ENCODE measurements around the gene CAP2.
"Not testable (repeated sequence)": the region's sequence is repeated elsewhere in the genome, so short reads cannot be mapped to it uniquely, and the experiment has no call there.

CAP2 gene

DNA sequence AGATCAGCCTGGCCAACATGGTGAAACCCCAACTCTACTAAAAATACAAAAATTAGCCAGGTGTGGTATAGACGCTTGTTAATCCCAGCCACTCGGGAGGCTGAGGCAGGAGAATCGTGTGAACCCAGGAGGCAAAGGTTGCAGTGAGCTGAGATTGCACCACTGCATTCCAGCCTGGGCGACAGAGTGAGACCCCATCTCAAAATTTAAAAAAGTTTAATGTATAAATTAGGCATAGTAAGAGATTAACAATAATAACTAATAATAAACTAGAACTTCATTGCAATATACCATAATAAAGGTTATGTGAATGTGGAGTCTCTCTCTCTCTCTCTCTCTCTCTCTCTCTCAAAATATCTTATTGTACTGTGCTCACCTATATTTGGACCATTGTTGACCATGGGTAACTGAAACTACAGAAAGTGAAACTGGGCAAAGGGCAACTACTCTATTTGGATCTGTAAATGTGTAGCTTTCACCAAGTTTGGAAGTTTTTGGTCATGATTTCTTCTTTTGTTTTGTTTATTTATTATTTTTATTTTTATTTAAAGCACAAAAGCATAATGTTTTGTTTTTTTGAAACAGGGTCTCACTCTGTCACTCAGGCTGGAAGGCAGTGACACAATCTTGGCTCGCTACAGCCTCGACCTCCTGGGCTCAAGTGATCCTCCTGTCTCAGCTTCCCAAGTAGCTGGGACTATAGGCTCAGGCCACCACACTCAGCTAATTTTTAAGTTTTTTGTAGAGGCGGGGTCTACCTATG lies 12.0 kb downstream of the CAP2 start:
- DNase-seq, result not testable (repeated sequence)

DNA sequence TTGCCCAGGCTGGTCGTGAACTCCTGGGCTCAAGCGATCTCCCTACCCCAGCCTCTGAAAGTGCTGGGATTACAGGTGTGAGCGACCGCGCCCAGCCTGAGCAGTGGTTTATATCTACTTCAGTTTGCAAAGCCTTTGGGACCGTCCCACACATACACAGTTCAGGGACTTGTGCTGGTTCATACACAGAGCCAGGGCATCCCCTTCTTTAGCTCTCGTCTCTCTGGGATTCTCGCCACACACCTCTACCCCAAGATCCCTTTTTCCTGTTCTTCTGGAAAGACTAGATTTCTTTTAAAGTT lies 12.5 kb downstream of the CAP2 start:
- DNase-seq, result no peak

- no peak for DNase-seq
These were observed 14.7 kb downstream of the CAP2 start for GRCh38 chr6:17408081-17408480.

DNA sequence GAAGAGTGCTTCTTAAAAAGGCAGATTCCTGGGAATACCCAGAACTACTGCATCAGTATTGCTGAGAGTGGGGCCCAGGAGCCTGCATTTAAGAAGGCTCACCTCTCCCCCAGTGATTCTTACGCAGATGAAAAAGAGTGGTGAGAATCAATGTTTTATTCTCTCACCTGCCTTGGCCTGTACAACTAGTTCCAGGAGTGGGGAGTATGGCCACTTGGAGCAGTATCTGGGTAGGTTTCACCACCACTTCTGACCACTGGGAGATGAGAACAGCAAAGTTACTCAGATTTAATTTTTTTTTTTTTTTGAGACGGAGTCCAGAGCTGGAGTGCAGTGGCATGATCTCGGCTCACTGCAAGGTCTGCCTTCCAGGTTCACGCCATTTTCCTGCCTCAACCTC lies 16.9 kb downstream of the CAP2 start:
- no peak for DNase-seq

GRCh38 chr6:17413313-17413750 lies 19.9 kb downstream of the CAP2 start:
- DNase-seq, result no peak

GRCh38 chr6:17414395-17414794 lies 21.0 kb downstream of the CAP2 start:
- DNase-seq, result not testable (repeated sequence)

- no peak for DNase-seq
These were observed 21.9 kb downstream of the CAP2 start for GRCh38 chr6:17415321-17415720.

GRCh38 chr6:17416806-17417205 lies 23.4 kb downstream of the CAP2 start:
- no peak for DNase-seq

DNA sequence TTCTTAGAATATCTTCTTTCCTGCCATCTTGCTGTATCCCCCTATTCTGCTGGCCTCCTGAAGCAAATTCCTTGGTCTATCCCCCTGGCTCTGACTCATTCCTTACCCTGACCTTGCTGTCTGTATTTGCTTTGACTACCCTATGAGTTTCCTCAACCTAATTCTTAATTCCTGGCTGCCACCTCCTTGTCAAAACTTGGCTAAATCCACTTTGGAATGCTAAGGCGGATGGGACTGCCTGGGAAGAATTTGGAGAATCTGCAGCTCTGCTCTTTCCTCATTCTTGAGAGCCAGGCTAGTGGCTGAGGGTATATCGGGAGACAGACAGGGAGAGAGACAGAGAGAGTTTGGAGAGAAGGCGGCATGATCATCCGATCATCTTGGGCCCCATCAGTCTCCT lies 24.4 kb downstream of the CAP2 start:
- DNase-seq, result no peak

DNA sequence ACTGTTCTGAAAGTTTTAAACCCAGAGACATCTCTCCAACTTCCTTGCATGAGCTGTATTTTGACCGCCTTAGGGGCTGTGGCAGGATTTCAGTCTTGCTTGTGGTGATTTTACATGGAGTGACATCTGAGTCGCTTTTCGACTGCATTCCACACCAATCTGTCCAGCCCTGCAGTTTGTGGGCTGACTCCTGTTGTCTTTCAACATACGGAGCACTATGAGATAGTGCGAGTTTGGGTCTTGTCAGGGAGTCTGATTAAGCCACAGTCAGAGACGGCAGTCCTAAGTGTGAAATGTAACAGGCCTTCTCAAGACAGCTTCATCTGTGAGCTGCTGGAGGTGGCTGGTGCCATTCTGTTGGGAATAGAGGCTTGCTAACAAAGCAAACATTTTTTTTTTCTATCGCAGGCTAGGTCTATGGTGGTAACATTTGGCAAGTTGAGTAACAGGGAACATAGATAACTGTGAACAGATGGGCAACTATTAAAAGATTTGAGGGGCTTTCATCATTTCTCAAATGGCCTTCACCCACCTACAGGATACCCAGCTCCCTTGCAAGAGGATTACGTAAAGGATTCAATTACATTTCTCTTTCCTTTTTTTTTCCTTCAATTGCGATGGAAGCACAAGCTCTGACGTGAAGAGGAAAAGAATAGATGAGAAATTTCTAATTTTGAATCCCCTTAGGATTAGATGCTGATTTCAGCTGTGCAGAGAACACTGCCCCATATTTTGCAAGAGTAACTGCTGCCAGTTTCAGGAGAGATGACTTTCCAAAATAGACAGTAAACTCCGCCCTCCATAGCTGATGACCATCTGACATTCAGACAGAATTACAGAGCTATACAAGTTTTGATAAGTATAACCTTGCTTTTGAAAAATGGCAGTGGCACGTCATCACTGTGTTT lies 25.1 kb downstream of the CAP2 start:
- DNase-seq, result no peak

DNA sequence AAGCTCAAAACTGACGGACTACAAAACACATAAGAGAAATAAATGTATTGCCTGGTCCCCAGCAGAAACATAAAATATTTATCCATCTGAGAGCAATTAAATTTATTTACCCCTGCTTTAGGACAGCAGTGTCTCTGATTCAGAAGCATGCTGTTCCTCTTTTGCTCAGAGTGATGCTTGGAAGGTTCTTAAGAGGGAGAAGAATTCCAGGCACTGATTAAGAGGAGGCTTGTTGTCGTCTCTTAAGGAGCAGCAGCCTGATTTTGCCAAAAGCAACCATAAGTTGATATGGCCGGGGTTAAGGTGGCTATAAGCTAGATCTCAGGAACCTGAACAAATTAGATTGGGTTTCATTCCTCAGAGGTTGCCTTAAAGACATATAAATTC lies 25.8 kb downstream of the CAP2 start:
- DNase-seq, result no peak

DNA sequence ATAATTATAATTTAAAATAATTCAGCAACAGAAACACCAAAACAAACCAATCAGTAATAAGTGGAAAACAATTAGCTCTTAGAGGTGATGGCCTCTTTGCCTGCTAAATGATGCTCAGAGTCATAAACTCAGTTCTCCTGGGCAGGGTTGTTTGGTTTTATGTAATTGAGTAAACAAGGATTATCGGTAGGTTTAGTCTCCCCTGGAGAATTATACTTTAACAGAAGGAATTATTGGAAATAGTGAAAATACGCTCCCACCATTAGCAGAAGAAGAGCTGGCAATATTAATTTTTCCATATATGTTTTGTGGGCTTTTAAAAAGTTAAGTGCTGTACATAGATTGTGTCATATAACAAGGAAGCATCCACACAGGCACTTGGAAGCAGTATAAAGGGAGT lies 27.0 kb downstream of the CAP2 start:
- DNase-seq, result no peak

DNA sequence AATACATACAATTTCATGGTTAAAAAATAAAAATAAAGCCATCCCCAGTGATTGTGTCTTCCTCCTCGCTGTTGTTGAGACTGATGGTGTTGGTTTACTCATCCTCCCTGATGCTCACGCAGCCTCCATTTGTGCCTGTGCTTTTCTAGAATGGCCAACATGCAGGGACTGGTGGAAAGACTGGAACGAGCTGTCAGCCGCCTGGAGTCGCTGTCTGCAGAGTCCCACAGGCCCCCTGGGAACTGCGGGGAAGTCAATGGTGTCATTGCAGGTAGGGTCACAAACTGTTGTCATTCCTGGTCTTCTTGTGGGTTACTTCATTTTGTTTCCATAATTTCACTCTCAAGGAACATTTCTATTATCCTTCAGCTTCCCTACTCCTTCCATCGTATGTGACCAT lies 28.0 kb downstream of the CAP2 start:
- no peak for DNase-seq

- no peak for DNase-seq
These were observed 29.6 kb downstream of the CAP2 start for GRCh38 chr6:17423026-17423425.

DNA sequence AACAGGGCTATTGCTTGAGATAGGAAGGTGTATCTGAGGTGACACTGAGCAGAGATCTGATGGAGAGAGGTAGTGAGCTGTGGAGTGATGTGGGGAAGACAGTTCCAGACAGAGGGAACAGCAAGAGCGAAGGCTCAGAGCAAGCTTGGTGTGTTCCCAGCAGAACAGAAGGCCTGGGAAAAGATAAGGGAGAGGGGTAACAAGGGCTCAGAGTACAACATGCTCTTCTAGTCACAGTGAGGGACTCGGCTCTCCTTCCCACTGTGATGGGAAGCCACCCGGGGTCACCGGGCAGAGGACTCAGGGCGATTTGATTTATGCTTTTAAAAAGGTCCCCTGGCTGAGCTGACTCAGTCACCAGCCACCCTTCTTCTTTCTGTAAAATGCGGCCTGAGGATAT lies 33.7 kb downstream of the CAP2 start:
- DNase-seq, result no peak

DNA sequence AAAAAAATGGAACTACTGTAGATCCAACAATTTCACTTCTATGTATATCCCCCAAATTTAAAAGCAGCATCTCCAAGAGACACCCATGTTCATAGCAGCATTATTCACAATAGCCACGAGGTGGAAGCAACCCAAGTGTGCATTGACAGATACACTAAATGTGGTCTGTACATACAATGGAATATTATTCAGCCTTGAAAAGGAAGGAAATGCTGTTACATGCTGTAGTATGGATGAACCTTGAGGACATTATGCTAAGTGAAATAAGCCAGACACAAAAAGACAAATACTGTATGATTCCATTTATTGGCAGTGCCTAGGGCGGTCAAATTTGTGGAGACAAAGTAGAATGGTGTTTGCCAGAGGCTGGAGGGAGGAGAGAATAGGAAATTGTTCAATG lies 34.2 kb downstream of the CAP2 start:
- no peak for DNase-seq

DNA sequence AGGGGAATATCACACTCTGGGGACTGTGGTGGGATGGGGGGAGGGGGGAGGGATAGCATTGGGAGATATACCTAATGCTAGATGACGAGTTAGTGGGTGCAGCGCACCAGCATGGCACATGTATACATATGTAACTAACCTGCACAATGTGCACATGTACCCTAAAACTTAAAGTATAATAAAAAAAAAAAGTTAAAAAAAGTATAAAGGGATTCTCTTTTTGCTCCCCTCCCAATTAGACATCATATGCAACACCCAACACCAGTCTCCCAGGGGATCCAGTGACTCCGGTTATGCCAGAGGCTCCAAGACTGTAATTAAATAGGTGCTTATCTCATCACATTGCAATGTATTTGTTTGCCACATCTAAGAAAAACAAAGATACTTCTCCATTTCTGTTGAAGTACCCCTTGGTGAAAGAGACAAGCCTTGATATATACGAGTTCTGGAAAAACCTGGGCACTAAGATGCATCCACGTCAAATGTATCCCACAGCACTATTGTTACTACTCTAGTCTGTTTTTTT lies 35.3 kb downstream of the CAP2 start:
- not testable (repeated sequence) for DNase-seq

DNA sequence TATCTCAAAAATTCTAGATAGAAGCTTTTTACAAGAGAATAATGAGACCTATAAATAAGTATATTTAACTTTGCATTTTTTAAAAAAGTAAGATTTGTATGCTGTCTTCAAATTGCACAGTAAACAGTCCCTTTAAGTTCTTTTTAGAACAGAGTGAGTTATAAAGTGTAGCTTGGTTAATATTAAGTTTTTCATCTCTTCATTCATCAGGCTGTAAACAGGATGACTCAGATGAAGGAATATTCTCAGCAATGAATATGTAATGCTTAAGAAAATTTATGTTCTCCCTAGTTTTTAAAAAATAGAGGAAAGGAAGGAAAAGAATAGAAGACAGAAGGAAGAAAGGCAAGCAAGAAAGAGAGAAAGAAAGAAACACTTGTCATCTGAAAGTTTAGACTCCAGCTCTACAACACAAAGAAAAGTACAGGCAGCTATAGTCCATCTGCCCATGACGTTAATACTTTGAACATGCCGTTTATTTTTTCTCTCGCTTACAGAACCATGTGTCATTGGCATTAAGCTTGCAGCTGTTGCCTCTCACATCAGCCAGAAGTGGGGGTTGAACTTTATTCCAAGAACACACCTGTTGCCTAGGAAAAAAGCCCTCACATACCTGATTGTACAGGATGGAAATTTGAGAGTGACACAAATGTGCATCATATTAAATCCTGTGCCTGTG lies 36.1 kb downstream of the CAP2 start:
- peak; percentile 8 for DNase-seq

DNA sequence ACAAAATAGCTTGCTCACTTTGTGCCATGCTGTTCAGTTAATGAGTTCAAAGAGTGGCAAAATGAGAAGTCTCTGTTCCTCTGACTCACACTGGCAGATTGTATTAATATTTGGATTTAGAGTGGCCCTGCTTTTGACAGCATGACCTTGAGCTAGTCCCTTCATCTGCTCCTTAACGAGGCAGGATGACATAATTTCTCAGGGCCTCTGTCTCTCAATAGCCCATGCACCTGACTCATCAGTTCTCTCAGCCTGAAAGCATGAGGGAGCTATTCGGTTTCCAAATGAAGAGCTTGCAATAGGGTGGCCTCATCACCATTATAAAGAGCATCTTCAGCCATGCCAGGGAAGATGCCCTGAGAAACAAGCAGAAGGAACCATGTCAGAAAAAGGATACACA lies 38.2 kb downstream of the CAP2 start:
- no peak for DNase-seq

DNA sequence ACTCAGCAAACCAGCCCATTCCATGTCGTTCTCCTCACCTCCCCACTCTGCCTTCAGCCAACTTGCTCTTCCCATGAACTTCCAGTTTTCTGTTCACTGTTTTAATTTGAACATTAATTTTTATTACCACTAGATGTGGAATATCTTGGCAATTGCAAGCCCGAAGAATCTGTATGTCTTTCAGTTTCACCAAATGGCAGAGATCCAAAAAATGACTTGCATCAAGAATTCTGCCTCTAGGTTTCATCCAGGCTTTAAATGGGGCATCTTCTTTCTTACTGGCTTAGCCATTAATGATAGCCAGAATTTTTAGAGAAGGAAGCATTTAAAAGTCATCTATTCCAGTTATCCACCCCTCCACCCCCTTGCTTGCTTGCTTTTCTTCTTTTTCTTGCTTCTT lies 39.0 kb downstream of the CAP2 start:
- no peak for DNase-seq

DNA sequence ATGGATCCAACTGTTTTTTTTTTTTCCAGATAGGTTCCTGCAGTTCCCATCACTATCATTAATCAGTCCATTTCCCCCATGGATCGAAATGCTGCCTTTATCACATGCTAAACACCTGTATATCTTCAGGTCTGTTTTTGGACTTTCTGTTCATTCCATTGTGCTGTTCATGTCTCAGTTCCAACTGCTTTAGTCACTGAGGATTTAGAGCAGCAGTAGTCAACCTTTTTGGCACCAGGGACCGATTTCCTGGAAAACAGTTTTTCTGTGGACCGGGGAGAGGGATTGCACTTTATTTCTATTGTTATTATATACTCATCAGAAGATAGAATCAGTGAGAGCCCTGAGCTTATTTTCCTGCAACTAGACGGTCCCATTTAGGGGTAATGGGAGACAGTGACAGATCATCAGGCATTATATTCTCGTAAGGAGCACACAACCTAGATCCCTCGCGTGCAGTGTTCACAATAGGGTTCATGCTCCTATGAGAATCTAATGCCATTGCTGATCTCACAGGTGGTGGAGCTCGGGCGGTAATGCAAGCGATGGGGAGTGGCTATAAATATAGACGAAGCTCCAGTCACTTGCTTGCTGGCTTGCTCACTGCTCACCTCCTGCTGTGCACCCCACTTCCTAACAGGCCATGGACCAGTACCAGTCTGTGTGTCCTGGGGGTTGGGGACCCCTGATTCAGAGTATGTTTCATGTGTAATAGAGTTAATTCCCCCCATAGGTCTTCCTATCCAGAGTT lies 46.0 kb downstream of the CAP2 start:
- DNase-seq, result no peak

- not testable (repeated sequence) for DNase-seq
These were observed 47.4 kb downstream of the CAP2 start for GRCh38 chr6:17440811-17441210.

DNA sequence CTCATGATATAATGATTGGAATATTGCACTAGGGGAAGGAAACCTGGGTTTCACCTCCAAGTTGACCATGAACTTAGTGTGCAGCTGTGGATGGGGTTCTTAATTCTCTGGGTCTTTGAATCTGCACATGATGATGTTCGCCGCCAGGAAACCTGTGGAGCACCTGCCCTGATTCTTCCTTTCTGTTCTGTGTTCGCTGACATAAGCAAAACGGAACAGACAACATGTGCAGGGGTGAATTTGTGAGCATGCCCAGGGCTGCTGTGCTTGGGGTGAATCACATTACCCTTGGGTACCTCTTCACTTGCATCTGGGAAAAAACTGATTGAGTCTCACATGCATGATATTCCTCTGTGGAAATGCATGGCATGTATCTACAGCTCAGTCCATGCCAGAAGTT lies 48.8 kb downstream of the CAP2 start:
- no peak for DNase-seq
